NCI-H146 (cell line): ENCODE results near the gene NTRK3.

Experiments
- DNase-seq: peaks from one replicate; lab custom pipeline; 2025; lab: John Stamatoyannopoulos, UW

The NTRK3 gene

DNA sequence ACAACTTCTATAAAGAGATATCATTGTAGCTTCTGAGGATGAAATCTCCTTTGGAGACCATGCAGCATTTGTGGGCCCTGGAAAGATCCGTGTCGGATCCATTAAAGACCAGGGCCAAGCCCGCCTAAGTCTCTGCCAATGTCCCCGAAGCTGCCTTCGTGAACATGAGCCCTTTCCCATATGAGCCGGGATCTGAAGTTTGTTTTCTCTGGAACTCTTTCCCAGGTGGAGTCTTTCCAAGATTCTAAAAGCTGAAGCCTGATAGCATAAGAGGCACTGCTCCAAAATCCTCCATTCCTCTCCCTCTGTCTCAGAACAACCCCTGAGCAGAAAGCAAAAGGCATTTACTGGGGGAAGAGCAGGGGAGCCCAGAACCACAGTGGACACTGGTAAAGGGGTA, 274.6 kb downstream of the NTRK3 start:
- DNase-seq, result no peak

DNA sequence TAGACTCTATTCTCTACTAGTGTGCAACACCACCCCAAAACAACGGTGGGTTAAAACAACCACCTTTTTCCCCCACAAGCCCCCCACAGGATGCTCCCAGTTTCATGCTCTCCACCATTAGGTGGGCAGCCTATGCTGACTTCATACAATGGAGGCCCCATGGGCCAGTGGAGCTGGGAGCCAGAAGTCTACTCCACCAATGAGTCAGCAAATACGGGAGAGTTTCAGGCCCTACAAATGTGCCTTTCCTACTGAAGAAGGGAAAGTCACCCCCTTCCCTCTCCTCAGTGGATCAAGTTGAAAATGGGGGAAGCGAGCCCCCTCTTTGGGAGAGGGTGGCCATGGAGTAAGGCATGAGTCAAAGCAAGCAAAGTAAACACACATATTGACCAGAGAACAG, 278.6 kb downstream of the NTRK3 start:
- no peak for DNase-seq

DNA sequence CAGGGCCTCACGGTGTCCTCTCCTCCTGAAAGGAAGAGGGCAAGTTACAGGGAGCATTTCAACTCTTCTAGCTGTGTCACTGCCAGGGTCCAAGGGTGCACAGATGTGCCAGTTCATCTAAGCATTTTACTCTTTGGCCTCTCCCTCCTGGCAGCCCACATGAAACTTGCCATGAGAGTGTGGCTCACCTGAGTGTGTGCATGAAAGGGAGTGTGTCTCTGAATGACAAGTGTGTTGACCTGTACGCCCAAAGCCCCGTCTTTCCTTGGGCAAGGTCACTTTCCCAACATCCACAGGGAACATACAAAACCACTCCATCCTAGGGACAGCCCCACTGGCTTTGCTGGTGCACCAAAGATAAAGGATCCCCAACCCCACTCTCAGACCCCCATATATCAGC, 280.0 kb downstream of the NTRK3 start:
- DNase-seq, result no peak

DNA sequence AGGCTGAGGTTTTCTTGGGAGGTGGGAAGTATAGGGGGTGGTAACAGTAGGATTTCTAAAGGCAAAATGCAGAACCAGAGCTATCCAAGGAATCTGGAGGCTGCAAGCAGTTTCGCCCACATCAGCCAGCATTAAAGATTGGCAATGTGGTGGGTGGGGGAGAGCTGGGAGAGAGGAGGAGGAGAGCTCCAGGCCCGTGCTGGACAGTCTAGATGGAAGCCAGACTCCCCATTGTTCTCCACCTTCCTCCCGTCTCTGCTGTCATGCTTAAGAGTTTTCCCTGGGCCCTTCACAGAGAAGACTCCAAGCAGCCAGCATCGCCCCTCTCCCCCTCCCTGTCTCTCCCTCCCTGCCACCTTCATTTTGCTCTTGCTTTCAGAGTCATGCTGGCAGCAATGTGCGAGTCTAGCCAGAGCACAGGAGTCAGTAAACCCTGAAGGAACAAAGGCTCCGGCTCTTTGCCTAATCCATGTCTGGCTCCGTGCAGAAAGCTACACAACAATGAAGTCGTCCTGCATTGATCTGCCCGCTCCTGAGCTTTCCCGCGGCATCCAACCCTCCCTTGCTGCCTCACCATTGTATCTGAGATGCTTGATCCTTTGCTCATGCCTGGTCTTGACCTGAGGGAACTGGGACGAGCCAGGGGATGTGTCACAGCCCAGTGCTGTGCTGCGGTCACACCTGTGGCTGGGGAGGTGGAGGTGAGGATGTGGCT, 282.9 kb downstream of the NTRK3 start:
- no peak for DNase-seq

DNA sequence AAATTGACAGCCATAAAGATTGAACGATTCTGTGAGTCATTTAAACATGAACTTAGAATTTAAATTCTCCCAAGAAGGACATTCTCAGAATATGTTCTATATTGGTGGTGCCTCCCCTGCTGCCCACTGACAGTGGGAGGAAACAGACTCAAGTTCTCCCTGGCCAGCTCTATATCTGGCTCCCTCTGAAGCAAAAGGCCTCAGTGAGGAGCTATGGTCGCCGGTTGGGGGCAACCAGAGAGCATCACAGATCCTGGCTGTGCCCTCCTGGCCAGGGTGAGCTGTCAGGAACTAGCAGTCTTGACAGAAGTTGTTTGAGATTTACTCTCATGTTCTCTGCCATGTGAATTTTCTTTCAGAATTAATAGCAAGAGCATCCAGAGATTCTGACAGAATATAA, 285.5 kb downstream of the NTRK3 start:
- no peak for DNase-seq

DNA sequence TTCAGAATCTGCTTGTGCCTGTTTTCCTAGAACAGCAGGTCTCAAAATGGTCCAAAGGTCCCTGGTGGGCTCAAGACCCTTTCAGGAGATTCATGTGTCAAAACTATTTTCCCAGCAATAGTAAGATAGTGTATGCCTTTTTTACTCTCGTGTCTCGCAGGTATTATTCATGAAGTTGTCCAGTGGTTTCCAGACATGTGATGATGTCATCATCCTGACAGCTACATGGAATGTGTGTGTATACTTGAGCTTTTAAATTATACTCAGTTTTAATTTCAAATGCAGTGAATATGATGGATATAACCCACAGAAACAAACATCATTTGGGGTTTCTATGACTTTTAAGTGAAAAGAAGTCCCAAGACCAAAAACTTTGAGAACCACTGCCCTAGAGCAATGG, 288.6 kb downstream of the NTRK3 start:
- DNase-seq, result no peak

DNA sequence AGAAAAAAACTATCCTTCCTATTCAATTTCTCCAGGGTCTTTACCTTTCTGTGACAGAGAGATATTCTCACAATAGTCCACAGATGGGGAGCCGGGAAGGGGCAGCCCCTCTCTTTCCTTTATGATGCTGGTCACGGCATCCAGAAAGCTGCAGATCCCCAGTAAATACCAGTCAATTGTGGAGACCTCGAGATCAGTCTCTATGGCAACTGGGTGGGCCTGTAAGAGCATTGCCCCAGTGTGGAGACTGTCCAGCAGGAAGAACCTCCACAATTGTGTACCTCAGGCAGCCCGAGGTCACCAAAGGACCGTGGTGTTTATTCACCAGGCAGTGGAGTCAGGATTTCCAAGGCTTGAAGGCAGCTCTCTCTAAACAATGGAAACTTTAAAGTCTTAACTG, 291.2 kb downstream of the NTRK3 start:
- DNase-seq, result no peak

DNA sequence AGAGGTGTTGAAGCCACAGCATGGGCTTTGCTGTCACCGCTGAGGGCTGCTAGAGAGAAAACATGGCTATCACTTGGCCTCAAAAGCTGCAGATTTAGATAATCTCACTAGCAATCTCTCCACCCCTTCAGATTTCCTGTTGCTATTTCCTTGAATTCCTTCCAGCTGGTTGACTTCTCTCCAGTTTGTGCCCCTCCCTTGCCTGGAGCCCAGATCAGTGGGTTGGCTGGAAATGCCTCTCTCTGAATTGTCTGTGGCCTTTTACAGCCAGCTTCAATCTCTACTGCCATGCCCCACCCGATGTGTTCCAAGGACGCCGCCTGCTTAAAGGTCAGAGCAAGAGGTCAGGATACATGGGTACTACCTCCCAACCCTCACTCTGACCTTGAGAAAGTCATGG, 294.1 kb downstream of the NTRK3 start:
- DNase-seq, result no peak

DNA sequence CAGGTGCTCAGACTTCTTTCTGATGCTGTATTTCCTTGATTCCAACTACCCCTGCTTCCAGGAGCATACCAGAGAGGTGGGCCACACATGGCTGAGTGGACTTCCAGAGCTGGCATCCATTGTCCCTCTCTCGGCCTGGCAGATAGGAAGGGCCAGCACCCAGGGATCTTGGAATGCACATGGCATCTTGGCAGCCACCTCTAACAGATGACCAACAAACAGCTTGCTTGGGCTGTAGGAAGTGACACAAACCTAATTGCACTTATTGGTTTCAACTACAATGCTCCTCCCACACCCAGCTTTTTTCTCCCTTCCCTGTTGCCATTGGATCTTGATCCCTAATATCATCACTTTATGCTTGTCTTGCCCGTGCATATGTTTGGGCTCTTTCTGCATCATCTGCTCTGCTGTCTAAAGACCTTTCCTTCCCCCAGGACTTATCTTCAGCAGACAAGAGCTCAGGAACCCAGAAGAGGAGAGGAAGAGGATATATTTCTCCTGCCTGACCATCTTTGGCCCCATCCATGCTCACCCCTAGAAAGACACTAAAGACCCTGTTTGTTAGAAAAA, 294.6 kb downstream of the NTRK3 start:
- DNase-seq, result no peak

DNA sequence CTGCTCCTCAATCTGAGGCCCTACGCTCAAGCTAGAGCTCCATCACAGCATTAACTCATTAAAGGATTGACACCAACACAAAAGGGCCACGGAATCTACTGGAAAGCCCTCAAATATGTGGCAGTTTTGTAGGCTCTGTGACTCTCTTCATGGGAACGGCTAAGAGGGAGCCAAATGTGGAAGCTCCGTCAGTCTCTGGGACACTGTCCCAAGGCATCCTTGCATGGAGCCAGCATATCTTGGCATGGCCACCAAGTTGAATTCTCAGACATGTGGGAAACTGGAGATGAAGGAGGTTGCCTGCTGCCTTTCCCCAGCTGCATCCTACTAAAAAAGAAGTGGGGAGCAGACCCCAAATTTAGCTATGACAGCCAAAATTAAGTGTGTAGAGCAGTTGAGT, 296.9 kb downstream of the NTRK3 start:
- no peak for DNase-seq

DNA sequence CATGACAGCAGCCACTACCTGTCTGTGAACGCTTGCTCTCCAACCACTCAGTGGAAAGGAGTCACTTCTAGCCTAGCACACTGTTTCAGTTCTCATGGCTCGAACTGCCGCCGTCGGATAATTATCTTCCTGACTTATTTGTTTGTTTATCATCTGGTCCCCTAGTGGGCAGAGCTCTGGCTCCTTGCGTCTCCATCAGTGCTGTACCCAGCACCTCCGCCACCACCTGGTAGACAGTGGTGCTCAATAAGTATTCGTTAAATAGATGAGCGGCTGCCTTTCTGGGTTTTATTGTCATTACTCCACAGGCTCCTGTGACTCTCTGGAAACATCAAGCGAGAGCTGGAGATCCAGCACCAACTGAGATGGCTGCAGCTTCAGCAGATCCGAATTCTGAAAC, 297.5 kb downstream of the NTRK3 start:
- DNase-seq, result no peak

DNA sequence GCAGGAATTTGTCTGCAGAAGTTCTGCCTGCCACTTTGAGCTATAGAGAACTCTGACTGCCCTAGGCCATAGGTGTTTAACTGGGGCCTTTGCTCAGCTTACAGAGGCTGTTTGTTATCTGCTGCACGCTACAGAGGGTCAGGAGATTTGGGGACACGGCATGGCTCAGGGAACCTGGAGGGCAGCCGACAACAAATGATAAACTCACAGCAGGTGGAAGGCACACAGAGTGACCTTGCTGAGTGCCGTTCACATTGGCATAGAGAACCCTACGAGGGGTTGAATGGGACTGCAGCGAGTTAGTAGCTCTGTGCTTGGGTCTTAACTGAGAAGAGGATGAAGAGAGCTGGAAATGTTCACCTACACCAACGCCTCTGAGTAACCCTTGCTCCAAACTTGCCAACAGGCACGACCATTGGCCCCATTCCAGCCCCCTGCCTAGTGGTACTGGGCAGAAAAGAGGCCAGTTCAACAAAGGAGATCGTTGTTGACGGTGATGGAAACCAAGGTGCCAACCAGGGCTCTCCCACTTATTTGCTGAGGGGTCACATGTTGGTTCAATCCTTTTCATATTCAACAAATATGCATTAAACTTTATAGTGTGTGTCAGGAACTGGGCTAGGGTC, 301.1 kb downstream of the NTRK3 start:
- DNase-seq, result no peak

DNA sequence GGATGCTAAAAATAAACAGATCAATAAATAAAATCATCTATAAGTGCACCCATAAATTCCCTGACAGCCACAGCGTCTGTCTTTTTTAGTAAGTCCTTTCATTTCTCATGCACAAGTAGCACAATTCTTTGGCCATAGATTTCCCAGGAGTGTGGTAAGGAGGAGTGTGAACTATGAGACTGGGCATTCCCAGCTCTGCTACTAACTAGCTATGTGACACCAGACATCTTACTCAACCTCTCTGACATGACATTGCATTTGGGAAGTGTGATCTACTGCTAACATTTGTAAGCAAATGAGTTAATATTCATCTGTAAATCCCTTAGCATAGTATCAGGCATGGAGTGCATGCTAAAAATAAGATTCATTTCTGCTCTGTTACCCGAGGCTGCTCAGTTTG, 301.7 kb downstream of the NTRK3 start:
- no peak for DNase-seq

DNA sequence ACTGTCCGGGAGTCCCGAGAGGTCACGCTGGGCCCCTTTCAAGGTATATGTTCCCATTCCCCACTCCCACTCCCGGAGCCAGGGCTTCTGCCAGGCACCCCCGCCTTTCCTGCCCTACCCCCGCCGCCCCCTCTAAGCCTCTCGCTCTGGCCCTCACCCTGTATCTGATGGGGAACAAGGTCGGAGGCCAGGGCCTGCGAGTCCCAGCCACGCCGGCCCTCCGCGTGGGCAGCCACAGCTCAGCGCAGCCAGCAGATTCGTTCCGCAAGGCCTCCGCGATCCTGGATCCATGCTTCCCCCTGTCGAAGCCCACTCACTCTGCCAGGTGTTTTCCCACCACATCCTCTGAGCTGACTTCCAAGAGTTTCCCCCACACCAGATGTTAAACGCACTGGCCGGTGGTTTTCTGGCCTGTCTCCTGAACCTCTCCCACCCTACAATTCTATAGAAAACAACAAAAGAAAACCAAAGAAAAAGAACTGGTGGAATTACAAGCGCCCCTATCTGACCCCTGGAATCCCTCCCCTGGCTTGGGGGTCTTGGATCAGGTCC, 303.7 kb downstream of the NTRK3 start:
- DNase-seq, result no peak

DNA sequence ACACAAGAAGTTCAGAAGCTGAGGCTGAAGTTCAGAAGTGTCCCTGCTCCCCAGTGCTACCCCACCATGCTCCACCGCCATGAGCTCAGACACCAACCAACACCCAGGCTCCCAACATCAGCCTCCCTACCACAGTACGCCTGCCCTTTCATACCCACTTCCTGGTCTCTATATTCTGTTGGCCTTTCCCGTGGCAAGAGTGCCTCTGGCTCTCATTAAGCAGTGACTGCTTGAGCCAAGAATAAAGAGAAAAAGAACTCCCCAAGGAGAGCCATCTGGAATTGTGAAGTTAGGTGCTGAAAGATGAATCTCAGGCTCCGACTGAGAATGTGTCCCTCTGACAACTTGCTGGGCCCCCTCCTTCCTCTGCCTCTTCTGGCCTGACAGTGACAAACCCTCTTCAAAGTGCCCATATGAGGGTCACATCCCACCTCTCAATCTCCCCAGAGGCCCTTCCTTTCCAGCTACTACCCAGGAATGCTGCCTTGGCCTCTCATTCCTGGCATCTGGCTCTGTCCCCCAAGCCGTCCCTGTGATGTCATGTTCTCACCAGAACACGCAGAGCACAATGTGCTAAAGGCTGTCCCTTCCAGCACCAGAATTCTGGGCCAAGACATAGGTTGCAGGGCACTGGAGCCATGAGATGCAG, 306.8 kb downstream of the NTRK3 start:
- DNase-seq, result no peak

DNA sequence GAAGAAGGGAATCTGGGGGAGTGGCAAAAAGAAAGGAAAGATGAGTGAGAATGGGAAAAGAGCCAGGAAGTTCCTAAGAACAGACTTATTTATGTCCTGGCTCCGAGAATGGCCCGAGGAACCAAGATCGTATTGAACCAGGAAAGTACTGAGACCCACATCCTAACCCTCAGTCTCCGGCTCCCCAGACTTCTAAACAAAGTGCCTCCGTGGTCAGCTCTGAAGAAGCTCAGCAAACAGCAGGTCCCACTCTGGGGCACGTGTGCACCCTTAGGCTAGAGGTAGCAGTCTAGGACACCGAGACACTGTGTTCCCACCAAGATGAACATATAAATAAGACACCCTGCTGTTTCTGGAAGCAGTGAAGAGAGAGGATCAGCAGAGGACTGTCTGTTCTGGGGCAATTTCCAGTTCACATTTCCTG, 307.4 kb downstream of the NTRK3 start:
- no peak for DNase-seq

DNA sequence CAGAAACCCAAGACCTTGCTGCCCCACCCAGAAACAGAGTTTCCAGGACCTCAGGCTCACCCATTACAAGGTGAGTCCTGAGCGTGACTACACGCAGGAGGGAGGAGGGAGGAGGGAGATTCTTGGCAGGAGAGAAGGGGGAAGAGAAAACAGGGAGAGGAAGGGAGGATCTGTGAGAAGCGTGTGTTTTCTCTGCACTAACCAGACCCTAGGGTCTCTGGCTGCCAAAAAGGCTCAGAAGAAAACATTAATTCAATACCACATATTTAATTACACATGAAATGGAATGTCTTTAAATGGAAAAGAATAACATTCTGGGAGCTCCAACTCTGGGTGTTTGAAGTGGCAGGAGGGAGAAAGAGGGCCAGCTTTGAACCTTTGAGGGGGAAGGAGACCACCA, 309.0 kb downstream of the NTRK3 start:
- no peak for DNase-seq

DNA sequence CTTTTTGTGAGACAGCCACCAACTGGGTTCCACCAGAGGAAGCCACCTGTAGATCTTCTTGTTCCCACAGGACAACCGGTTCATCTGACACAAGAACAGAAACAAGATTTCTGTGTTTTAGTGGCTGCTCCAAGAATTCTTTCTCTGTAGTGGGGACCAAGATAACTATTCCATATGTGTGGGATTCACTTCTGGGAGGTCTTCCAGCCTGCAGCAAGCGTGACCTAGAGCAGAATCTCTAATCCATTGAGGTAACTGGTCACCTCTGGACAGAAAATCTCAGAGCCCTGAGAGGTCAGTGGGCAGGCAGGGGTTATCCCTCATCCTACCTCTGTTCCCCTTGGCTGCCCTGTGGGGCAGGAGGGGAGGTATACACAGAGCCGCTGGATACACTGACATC, 311.3 kb downstream of the NTRK3 start:
- DNase-seq, result no peak

DNA sequence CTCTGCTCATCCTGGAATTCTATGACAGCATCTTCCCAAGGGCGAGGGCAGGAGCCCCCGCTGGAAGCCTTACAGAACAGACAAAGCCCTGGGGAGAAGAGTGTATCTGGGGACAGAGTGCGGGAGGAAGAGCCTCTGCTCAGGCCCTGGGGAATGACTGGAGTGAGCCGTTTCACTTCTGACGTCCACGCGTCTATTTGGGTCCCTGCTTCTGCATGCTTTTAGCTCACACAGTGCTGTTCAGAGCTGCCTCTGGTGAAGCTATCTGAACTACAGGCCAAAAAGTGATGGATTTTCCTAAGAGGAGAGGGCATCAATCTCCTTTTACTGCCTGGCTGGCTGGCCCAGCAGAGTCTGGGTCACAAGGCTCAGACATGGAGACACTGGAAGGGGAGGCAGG, 311.8 kb downstream of the NTRK3 start:
- no peak for DNase-seq

DNA sequence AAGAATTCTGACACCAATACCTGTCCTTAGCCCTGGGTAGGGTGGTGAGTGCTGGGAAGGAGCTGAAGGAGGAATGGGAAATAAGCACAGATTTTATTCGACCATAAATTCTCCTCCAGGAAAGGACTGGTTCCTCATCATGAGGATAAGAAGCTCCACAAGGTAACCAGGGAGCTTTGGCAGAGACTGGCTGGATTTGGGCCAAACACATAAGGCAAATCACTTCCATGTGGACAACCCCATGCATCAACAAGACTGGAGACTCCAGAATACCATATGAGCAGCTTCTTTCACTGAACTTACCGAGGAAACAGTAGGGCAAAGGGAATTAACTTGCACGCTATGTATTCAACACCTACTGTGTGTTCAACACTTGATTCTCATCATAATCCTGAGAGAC, 312.5 kb downstream of the NTRK3 start:
- DNase-seq, result no peak

DNA sequence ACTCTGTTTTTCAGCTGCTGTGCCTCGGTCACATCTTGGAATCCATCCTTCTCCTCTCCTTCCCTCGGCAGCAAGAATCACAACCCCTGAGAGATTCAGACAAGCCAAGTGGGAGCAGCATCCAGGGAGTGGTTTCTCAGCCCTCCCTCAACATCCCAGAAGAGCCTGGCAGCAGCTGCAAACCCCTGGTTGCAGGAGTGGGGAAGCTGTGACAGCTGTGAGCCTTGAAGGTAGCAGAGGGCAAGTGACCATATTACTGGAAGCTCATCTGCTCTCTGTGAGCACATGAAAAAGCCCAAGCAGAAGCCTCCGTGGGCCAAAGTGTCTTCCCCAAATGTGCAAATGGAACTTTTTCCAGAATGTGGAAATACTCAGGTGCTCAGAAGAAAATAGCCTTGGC, 312.9 kb downstream of the NTRK3 start:
- no peak for DNase-seq

DNA sequence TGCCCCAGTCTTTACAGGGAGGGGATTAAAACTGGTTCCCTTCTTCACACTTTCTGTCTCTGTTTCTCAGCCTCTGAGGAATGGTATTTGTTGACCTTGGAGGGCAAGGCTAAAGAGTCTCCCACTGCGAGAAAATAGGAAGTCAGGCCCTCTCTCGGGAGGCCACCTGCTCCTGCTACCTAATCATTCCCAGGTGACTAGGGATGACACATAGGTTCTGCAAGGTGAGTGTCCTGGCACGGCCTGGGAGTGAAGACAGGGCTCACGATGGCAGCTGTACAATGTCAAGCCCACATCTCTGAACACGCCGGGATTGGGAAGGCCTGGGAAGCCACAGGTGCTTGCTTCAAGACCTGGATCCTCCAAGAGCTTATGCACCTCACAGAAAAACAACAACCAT, 314.2 kb downstream of the NTRK3 start:
- DNase-seq, result no peak

DNA sequence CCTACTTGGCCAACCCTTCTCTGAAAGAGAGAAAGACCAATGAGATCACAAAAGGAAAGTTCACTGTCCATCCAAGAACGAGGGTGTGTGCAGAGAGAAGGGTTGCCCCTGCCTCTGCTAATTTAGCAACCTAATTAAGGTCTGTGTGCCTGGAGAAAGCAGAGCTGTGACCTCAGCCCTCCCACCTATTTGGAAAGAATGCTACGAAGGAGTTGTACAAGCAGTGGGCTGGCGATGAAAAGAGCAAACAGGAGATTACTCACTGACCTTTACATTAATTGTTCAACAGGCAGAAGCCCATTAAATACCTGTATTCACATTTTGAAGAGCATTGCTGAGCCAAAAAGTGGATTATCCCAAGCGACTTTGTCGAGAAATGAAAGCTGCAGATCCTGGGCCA, 314.9 kb downstream of the NTRK3 start:
- DNase-seq, result no peak
